GM19193 (cell line): ENCODE data around the gene NTNG2.

Experiments used
- POLR2A ChIP-seq: IDR thresholded peaks from 4 replicates; pipeline ENCODE4 v1.6.1; 2011; ENCODE audit not compliant: insufficient read depth, insufficient read length; ENCODE audit errors: extremely low read depth

The NTNG2 gene

GRCh38 chr9:132260846-132261245 lies 99.0 kb downstream of the NTNG2 start:
- TF ChIP-seq POLR2A, result no peak

GRCh38 chr9:132266017-132266416 lies 104.2 kb downstream of the NTNG2 start:
- no peak for TF ChIP-seq POLR2A

GRCh38 chr9:132267660-132268059 lies 105.8 kb downstream of the NTNG2 start:
- TF ChIP-seq POLR2A, result no peak

- no peak for TF ChIP-seq POLR2A
Observed at GRCh38 chr9:132268725-132269352, 107.0 kb downstream of the NTNG2 start.

GRCh38 chr9:132274861-132275260 lies 113.0 kb downstream of the NTNG2 start:
- no peak for TF ChIP-seq POLR2A

GRCh38 chr9:132283165-132283564 lies 121.3 kb downstream of the NTNG2 start:
- TF ChIP-seq POLR2A, result no peak

GRCh38 chr9:132283863-132284262 lies 122.0 kb downstream of the NTNG2 start:
- TF ChIP-seq POLR2A, result no peak

GRCh38 chr9:132287256-132287760 lies 125.5 kb downstream of the NTNG2 start:
- TF ChIP-seq POLR2A, result no peak

GRCh38 chr9:132288361-132288760 lies 126.5 kb downstream of the NTNG2 start:
- TF ChIP-seq POLR2A, result no peak

- TF ChIP-seq POLR2A, result no peak
Observed at GRCh38 chr9:132288966-132289365, 127.1 kb downstream of the NTNG2 start.

- TF ChIP-seq POLR2A, result no peak
Observed at GRCh38 chr9:132293145-132293721, 131.4 kb downstream of the NTNG2 start.
